WTC11 (cell line): ENCODE measurements around the gene DMBX1. TPM values are rescaled to one million over a fixed set of nuclear protein-coding genes. Genes with fewer than 3 reads are reported as not detected.

Experiments used
- ATAC-seq: fragments of 200-7000 bp; cut with Tn5 transposase; 2 replicates; pipeline ENCODE4 v1.10.0; 2021; ENCODE audit warnings: mild to moderate bottlenecking, moderate library complexity
- CTCF ChIA-PET: fragments of 300-600 bp; sonication (Branson Sonifier 250); formaldehyde crosslinking; loops from one replicate; lab custom pipeline; 2021; ENCODE audit warnings: antibody characterized with exemption; lab: Charles Lee
- POLR2A ChIA-PET: fragments of 350-600 bp; sonication (Branson Sonifier 250); formaldehyde crosslinking; loops from one replicate; lab custom pipeline; 2021; ENCODE audit warnings: antibody characterized with exemption; lab: Charles Lee
- DNase-seq: peaks from one replicate; pipeline ENCODE4 v3.0.0; 2021; ENCODE audit warnings: low spot score
- H3K27ac Mint-ChIP-seq: 2 replicates; pipeline ENCODE4 v1.8.0; 2021; ENCODE audit warnings: mixed read lengths
- H3K27me3 Mint-ChIP-seq: 2 replicates; pipeline ENCODE4 v1.8.0; 2021; ENCODE audit warnings: low read depth, mild to moderate bottlenecking, moderate library complexity, mixed read lengths
- H3K36me3 Mint-ChIP-seq: 2 replicates; pipeline ENCODE4 v1.8.0; 2021; ENCODE audit warnings: mixed read lengths
- H3K4me1 Mint-ChIP-seq: 2 replicates; pipeline ENCODE4 v1.8.0; 2022; ENCODE audit warnings: mixed read lengths
- H3K4me3 Mint-ChIP-seq: 2 replicates; pipeline ENCODE4 v1.8.0; 2021; ENCODE audit warnings: mild to moderate bottlenecking, moderate library complexity, mixed read lengths
- H3K9me3 Mint-ChIP-seq: 2 replicates; pipeline ENCODE4 v1.8.0; 2021; ENCODE audit warnings: mixed read lengths
- AFF4 ChIP-seq: sonication (generic); formaldehyde crosslinking; IDR thresholded peaks from 2 replicates; pipeline ENCODE4 v1.8.1; 2023; ENCODE audit warnings: mild to moderate bottlenecking, missing genetic modification reagents, borderline replicate concordance
- FOXK1 ChIP-seq: sonication (generic); formaldehyde crosslinking; IDR thresholded peaks from 2 replicates; pipeline ENCODE4 v1.8.0; 2022; ENCODE audit warnings: mild to moderate bottlenecking, moderate library complexity, missing genetic modification reagents
- FOXP1 ChIP-seq: sonication (generic); formaldehyde crosslinking; IDR thresholded peaks from 2 replicates; pipeline ENCODE4 v1.8.0; 2022; ENCODE audit warnings: missing genetic modification reagents, mild to moderate bottlenecking, moderate library complexity, borderline replicate concordance
- FOXP4 ChIP-seq: sonication (generic); formaldehyde crosslinking; IDR thresholded peaks from 2 replicates; pipeline ENCODE4 v1.8.0; 2022; ENCODE audit warnings: mild to moderate bottlenecking, missing genetic modification reagents
- KAT7 ChIP-seq: sonication (generic); formaldehyde crosslinking; IDR thresholded peaks from 2 replicates; pipeline ENCODE4 v1.8.1; 2023; ENCODE audit warnings: missing genetic modification reagents, mild to moderate bottlenecking, borderline replicate concordance
- NFE2L1 ChIP-seq: sonication (generic); formaldehyde crosslinking; IDR thresholded peaks from 2 replicates; pipeline ENCODE4 v1.8.1; 2023; ENCODE audit warnings: missing genetic modification reagents
- OVOL2 ChIP-seq: fragments of 250-450 bp; sonication (Bioruptor Pico); IDR thresholded peaks from 2 replicates; pipeline ENCODE4 v1.9.0; 2021; ENCODE audit warnings: mild to moderate bottlenecking, borderline replicate concordance
- RORB ChIP-seq: fragments of 250-450 bp; sonication (Bioruptor Pico); IDR thresholded peaks from 2 replicates; pipeline ENCODE4 v1.9.0; 2021; ENCODE audit warnings: mild to moderate bottlenecking
- TEAD1 ChIP-seq: sonication (generic); formaldehyde crosslinking; IDR thresholded peaks from 2 replicates; pipeline ENCODE4 v1.8.0; 2022; ENCODE audit warnings: mild to moderate bottlenecking, missing genetic modification reagents
- TP53 ChIP-seq: sonication (generic); formaldehyde crosslinking; IDR thresholded peaks from 2 replicates; pipeline ENCODE4 v1.8.1; 2023; ENCODE audit warnings: mild to moderate bottlenecking, missing genetic modification reagents
- ZMAT4 ChIP-seq: fragments of 250-450 bp; sonication (Bioruptor Pico); IDR thresholded peaks from 2 replicates; pipeline ENCODE4 v1.9.0; 2021; ENCODE audit warnings: mild to moderate bottlenecking
- ZNF138 ChIP-seq: sonication (generic); formaldehyde crosslinking; conservative IDR thresholded peaks from 2 replicates; pipeline ENCODE4 v1.8.1; 2022; ENCODE audit warnings: mild to moderate bottlenecking, moderate library complexity, missing genetic modification reagents
- ZNF396 ChIP-seq: fragments of 250-450 bp; sonication (Bioruptor Pico); IDR thresholded peaks from 2 replicates; pipeline ENCODE4 v1.8.0; 2021; ENCODE audit warnings: mild to moderate bottlenecking, moderate library complexity, borderline replicate concordance
- ZNF423 ChIP-seq: fragments of 250-450 bp; sonication (Bioruptor Pico); IDR thresholded peaks from 2 replicates; pipeline ENCODE4 v2.1.2; 2022; ENCODE audit warnings: mild to moderate bottlenecking, moderate library complexity
- ZNF425 ChIP-seq: fragments of 250-450 bp; sonication (Bioruptor Pico); conservative IDR thresholded peaks from 2 replicates; pipeline ENCODE4 v1.9.0; 2021; ENCODE audit warnings: mild to moderate bottlenecking
- ZSCAN18 ChIP-seq: fragments of 250-450 bp; sonication (Bioruptor Pico); IDR thresholded peaks from 2 replicates; pipeline ENCODE4 v2.1.2; 2022; ENCODE audit warnings: mild to moderate bottlenecking, moderate library complexity
- total RNA-seq: library from RNA; stranded (reverse); gene quantifications from 3 replicates; pipeline ENCODE4 v1.2.3, GENCODE V29; 2021

DMBX1 gene
- total RNA-seq, 1 experiment from 2014 or later, result 3.7 TPM

- ChIA-PET POLR2A (no interaction called here), CTCF (interaction anchor here (1.0 to 4.2 kb wide), 7 partner anchors 9 to 117 kb away, joined by 3 to 31 read pairs (median 10); no protein-coding TSS in a partner anchor)
- no peak overlapping the region for H3K4me3 Mint-ChIP-seq
- ATAC-seq (no peak), DNase-seq (no peak)
- H3K27ac Mint-ChIP-seq, result no peak overlapping the region
- TF ChIP-seq RORB, result no peak
- TF ChIP-seq TP53 (CRISPR knock-in tag), result no peak
- no peak for TF ChIP-seq KAT7 (CRISPR knock-in tag)
- TF ChIP-seq ZNF423, result no peak
- no peak for TF ChIP-seq ZSCAN18
- TF ChIP-seq FOXP1, result no peak
- no peak for TF ChIP-seq FOXK1
- TF ChIP-seq ZNF425 (CRISPR knock-in tag), result no peak
- no peak for TF ChIP-seq ZMAT4 (CRISPR knock-in tag)
- no peak for TF ChIP-seq ZNF396 (CRISPR knock-in tag)
- TF ChIP-seq OVOL2 (CRISPR knock-in tag), result no peak
- no peak for TF ChIP-seq ZNF138
- no peak for TF ChIP-seq TEAD1 (CRISPR knock-in tag)
- TF ChIP-seq AFF4 (CRISPR knock-in tag), result no peak
- no peak for TF ChIP-seq FOXP4 (CRISPR knock-in tag)
- no peak for TF ChIP-seq NFE2L1 (CRISPR knock-in tag)
- H3K9me3 Mint-ChIP-seq, result no peaks in the 10 kb centered on the region
- H3K36me3 Mint-ChIP-seq, result no peaks in the 10 kb centered on the region
- H3K4me1 Mint-ChIP-seq, result peaks cover 71% of the 10 kb centered on the region
- H3K27me3 Mint-ChIP-seq, result peaks cover 68% of the 10 kb centered on the region
These were observed 34.1 kb downstream of the DMBX1 start for GRCh38 chr1:46523496-46524353.
